HG03135 (cell line): ENCODE data around the gene MX1.
A peak's percentile ranks its signal among the peaks of the same experiment; 100 is the strongest.

ENCODE experiments used
- ATAC-seq: cut with Tn5 transposase; IDR thresholded peaks from one replicate; pipeline ENCODE4 v1.9.1; 2021; ENCODE audit warnings: mild to moderate bottlenecking, moderate library complexity; ENCODE audit not compliant: unreplicated experiment

Gene MX1

DNA sequence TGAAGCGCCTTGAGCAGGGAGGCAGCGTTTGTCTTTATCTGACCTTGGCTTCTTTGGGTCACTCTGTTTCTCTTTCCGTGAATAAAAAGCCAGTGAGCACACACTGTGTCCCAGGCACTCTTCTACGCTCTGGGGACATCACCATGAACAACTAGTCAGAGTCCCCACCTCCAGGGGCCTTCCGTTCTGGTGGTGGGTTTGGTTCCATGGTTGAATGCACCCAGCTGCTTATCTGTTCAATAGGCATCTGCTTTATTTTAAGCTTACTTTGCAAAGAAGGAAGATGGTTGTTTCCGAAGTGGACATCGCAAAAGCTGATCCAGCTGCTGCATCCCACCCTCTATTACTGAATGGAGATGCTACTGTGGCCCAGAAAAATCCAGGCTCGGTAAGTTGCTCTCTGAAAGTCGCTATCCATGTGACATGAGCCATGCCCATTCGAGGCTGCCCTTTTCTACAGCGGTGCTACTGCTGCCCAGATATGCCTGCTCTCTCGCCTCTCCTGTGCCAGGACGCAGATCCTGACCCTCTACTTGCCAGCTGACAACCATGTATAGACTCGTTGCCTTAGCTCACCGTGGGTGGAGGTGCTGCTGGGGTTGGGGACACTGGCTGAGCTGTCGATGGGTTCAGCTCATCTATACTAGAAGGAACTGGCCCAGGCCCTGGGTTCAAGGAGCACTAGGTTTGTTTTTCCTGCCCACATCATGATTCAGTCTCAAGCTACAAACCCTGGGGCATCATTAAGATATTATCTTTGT lies 5.9 kb downstream of the MX1 start:
- ATAC-seq, result peak; percentile 81

DNA sequence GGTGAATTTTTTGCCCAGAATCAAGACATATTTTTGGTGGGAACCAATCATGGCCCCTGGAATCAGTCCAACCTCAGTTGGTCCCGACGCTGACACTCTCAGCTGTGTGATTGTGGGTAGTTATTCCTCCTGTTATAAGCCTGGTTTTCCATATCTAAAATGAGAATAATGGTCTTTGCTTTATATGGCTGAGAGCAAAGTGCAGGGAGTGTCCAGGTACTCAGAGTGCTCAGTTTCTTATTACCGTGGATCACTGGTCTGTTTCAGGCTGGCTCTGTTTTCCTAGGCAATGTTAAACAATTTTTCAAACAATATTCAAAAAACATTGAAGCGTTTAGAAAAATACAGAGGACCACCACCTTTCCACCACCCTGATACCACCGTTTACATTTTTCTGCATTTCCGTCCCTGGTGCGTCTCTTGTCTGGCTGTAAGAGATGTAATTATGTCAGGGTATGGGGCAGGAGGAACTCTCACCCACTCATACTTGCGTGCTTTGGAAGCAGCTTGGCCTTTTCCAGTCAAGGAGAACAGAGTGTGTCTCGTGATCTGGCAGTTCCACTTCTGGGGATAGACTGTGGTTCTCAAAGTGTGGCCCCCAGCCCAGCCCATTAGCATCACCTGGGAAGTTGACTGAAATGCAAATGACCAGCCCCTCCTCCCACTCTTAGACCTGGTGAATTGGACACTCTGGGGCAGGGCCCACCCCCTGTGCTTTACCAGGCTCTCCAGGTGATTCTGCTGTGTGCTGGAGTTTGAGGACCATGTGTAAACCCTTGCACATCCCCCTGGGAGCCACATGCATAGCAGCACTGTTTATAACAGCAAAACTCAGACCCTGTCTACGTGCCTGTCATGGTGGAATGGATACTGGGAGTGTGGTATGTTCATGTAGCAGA lies 6.8 kb downstream of the MX1 start:
- no peak for ATAC-seq

DNA sequence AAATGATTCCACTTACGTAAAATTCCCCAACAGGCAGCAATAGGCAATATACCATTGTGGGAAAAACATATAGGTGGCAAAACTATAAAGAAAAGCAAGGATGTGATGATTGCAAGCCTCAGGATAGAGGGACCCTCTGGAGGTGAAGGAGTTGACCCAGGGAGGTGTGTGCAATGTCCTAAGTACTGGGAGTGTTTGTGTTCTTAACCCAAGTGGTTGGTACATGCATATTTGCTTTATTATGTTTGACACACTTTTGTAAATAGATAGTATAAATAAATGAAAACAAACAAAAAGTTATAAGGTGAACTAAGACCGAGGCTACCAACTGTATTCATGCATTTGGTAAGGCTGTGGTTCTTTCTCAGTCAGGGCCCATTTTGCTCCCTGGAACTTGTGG lies 7.5 kb downstream of the MX1 start:
- ATAC-seq, result no peak

DNA sequence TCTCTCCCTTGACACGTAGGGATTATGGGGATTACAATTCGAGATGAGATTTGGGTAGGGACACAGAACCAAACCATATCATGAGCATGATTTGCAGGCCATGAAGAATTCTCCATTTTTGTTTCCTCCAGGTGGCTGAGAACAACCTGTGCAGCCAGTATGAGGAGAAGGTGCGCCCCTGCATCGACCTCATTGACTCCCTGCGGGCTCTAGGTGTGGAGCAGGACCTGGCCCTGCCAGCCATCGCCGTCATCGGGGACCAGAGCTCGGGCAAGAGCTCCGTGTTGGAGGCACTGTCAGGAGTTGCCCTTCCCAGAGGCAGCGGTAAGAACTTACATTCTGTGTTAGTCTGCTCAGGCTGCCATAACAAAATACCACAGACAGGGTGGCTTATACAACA lies 9.7 kb downstream of the MX1 start:
- ATAC-seq, result no peak

DNA sequence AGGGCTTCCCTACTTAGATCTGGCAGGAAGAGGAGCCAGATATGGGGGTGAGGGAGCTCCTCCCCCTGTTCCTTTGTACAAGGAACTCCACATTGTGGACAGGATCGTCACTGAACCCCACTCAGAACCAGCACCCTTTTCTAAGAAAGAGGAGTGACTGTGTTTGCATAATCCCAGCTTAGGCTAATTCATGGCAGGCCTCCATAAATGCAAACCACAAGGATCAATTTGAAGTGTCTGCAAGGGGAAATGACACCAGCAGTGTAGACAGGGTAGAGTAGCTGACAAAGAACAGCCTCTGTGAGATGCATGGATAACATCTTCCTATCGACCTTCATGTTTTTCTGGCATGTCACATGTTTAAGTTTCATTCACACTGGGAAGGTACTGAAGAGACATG lies 11.7 kb downstream of the MX1 start:
- ATAC-seq, result no peak

DNA sequence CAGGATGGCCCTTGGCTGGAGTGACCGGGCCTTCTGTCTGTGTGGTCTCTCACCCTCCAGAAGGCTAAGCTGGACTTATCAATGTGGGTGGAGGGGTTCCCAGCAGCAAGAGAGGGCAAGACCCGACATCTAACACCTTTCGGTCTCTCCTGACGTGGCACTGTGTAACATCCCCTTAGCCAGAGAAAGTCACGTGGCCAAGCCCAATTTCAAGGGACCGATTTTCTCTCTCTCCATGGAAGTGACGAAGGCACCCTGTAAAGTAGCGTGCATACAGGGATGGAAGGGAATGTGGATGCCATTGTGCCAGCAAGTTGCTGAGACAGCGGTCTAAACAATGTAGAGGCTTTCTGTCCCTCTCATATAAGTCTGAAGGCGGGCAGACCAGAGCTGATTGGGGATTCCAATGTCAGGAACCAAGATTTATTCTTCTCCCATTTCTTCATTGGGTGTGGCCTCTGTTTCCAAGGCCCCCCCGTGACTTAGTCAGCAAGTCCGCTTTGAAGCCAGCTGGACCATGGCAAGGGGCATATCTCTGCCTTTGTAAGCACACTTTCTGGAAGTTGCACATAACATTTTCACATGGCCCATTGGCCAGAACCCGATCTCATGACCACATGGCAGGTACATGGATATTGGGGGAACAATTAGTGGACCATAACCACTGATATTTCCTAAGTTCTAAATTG lies 12.5 kb downstream of the MX1 start:
- ATAC-seq, result no peak

DNA sequence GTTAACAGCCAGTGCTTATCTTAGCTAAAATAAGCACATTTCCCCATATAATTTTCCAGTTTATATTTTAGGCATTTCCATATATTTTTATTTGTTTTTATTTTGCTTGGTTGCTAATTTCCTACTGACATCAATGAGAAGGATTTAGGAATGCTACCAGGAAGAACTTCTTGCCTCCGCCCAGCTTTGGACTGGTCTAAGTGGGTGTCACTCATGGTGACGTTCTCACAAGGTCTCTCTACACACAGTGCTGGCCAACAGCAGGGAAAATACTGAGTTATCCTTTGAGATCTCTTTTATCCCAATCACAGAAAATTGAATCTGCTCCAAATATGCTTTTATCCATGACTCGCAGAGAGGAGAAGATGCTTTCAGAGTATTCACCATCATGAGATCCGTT lies 13.2 kb downstream of the MX1 start:
- ATAC-seq, result no peak

DNA sequence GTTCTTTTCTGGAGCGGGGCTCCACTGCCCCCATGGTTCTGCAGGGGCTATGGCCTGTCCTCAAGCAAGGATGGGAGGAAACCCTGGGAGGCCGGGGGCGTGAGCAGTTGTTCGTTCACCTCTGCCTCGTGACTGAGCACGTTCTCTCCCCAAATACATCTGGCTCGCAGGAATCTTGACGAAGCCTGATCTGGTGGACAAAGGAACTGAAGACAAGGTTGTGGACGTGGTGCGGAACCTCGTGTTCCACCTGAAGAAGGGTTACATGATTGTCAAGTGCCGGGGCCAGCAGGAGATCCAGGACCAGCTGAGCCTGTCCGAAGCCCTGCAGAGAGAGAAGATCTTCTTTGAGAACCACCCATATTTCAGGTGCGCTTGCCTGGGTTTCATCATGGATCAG lies 15.5 kb downstream of the MX1 start:
- ATAC-seq, result no peak

DNA sequence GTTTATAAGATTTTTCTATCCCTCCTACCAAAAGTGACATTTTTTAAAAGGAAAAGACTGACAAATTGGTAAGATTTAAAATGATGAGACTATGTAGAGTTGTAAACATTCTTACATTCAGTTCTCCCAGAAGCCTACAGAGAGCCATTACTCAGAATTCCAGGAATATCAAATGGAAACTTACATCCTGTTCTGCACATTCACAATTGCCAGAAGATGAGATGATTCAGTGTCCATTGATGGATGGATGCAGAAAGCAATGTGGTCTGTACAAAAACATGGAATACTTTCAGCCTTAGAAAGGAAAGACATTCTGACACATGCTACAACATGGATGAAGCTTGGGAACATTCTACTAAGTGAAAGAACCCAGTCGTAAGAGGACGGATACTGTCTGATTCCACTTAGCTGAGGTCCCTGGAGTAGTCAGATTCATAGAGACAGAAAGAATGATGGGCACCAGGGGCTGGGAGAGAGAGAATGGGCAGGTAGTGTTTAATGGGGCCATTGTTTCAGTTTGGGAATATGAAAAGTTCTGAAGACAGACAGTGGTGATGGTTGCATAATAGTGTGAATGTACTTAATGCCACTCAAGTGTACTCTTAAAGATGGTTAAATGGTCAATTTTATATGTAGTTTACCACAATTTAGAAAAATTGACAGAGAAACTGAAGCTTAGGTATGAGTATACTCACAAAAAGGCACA lies 16.6 kb downstream of the MX1 start:
- ATAC-seq, result no peak

DNA sequence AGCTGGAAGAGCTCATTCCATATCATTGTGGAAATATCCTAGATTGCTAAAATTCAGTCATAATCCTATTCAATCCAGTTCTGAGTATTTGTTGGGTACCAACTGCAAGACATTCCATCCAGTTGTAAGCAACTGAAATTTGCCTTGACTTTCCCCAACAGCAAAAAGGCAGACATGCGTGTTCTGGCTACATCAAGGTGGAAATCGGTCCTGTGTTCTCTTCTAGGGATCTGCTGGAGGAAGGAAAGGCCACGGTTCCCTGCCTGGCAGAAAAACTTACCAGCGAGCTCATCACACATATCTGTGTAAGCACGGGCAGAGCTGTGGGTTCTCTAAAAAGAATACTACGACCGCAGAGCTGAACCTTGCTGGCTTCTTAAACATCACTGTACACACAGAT lies 17.5 kb downstream of the MX1 start:
- ATAC-seq, result no peak

DNA sequence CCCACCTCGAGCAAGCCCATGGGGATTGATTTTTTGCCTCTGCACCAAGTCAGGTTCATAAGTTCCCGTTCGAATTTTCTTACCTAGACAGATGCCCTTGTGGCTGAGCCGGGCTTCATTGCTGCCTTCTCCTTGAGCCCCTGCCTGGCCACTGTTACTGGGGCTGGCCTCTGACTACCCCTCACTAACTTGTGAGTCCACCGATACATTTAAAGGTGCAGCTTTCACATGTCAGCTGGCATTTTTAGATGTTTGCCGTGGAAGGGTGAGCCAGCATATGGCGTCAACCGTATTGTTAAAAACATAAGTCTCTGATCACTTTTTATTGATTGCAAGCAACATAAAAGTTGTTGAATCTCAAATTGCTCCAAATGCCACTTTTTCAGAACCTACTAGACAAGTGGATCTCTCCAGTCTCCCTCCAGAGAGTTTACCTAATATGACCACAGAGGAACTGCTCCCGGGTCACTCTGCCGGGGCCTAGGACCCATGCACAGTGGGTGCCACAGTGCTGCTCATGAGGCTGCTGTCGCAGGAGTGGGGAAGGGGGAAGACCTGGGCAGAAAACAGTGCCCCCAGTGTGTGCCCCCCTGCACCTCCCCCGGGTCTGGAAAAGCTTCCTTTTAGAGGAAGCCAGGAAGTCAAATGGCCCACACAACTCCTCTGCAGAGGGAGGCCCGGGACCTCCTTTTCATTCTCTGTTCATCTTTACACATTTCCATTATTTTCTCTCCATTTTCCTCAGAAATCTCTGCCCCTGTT lies 18.8 kb downstream of the MX1 start:
- ATAC-seq, result no peak

DNA sequence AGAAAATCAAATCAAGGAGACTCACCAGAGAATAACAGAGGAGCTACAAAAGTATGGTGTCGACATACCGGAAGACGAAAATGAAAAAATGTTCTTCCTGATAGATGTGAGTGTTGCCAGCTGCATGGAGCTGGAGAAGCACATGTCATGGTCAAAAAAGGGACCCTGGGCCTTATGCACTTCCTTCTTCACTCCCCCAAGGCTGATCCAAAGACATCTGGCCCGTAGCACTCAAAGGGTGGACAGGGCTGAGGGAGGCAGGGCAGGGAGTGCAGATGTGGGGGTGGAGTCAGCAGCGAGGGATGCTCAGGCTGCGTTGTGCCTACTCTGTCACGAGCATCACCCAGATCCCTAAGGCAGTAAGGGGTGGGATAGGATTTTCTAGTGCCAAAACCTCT lies 19.4 kb downstream of the MX1 start:
- no peak for ATAC-seq

DNA sequence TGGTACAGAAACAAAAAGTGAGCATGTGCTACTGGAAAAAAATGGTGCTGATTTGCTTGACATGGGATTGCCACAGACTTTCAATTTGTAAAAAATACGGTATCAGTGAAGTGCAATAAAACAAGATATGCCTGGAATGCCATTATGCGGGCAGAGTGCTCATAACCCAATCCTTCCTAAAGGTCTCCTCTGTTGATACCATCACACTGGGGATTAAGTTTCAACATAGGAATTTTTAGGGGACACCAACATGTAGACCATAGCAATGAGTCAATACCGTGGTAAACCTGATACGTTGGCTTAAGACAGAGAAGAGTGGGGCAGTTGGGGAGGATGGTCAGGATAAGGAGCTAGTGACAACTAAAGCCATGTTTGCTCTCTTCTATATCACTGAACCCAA lies 20.5 kb downstream of the MX1 start:
- ATAC-seq, result no peak

DNA sequence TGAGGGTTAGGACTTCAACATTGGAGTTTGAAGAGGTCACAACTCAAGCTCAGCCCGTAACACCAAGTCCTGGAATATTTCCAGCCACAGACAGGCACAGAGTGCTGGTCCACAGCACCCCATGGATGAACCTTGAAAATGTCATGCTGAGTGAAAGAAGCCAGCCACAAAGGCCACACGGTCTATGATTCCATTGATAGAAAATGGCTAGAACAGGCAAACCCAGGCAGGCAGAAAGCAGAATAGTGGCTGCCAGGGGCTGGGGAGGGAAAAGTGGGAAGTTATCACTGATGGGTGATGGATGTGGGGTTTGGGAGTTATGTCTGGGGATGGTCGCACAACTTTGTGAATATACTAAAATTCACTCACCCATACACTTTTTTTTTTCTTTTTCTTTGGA lies 21.3 kb downstream of the MX1 start:
- no peak for ATAC-seq

DNA sequence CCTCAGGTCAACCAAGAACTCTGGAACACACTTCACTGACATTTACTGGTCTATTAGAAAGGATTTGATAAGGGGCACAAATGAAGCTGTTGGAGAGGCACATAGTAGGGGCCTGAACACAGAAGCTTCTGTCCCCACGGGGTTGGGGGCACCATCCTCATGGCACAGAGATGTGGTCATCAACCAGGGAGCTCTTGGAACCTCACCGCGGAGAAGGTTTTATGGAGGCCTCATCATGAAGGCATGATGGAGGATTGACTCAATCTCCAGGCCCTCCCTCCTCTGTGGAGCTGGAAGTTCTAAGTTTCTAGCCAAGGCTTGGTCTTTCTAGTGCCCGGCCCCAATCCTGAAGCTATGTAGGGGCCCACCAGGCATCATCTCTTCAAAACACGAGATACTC lies 23.6 kb downstream of the MX1 start:
- no peak for ATAC-seq

DNA sequence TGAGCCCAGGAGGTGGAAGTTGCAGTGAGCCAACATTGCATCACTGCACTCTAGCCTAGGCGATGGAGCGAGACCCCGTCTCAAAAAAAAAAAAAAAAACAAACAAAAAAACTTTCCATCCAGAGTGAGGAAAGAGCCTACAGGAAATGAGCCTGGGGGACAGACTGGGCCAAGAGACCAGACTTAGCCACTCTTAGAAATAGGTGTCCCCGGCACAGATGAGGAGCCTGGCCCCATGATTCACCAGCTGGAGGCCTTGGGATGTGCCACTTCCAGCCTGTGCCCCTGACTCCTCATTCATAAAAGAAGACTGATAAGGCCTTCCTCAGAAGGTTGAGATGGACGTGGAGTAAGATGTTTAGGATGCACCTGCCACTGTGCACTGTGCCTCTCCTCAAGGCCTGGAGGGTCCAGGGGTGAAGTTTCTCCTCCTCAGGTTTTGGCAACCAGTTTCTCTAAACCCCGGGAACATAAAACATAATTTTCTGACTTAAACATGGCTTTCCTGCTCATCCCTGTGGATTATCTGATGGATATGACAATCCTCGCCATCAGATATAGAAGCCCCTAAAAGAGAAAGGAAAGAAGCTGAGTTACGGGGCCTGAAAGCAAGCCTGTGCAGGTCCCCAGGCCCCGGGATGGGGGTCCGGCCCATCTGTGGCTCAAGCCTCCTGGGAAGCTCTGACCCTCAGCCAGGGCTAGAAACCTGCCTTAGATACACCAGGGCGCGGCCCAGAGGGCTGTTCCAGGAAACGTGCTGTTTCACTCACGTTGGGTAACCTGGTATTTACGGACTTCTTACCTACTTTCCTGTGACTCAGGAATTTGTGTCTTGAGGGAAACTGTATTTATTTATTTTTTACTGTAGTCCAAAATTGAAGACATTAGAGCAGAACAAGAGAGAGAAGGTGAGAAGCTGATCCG lies 26.0 kb downstream of the MX1 start:
- ATAC-seq, result no peak

DNA sequence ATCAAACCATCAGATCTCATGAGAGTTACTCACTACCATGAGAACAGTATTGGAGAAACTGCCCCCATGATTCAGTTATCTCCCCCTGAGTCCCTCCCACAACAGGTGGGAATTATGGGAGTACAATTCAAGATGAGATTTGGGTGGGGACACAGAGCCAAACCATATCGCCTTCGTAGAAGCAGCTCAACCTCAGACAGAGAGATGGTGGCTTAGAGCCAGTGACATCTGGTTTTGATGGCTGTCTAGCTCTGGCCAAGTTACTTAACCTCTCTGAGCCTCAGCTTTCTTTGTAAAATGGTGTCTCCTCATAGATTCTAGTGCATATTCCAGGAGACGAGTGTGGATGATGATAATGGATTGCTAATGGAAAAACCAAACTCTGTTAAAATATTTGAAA lies 27.2 kb downstream of the MX1 start:
- ATAC-seq, result no peak

DNA sequence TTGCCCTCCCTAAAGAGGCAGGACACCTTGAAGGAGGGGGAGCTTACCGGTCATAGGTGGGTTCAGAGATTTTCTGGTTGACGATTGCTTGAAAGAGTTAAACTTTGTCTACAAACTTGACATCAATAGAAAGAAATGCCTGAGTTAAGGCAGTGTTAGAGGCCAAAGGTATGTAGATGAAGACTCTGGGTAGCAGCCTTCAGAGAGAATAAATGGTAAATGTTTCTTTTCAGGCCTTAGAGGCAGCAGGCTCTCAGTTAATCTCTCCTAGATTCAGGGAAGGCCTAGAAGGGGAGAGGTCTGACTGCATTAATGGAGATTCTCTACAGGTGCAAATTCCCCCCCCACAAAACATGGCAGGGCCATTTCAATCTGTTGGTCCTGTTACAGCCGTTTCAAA lies 27.7 kb downstream of the MX1 start:
- no peak for ATAC-seq

DNA sequence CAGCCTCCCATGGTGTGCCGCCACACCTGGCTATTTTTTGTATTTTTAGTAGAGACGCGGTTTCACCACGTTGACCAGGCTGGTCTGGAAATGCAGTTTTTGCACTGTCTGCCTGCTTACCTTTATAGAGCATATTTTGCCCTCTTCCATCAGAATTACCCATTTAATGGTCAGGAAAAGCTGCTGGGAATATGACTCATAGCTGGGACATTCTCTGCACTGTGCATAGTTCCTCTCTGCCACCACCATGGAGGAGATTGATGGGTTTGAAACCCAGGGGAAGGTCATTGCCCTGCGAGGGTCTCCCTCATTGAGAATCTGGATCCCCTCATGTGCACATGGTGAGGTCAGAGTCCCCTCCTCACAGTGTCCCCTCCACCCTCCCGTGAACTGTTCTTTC lies 32.1 kb downstream of the MX1 start:
- no peak for ATAC-seq
